Measurements from ENCODE around the gene SFXN5. TPM values are rescaled to one million over a fixed set of nuclear protein-coding genes. Genes with fewer than 3 reads are reported as not detected.

SFXN5 gene
- total and polyA plus RNA-seq, 2 donors (not counting 1 experiment from before 2014, with no cell fraction given): 5.8 to 13.9 TPM

- TF ChIP-seq EZH2 (IDR thresholded peaks at IDR 0.05; ENCODE audit: low read length, missing control alignments) (no peak), CTCF (conservative IDR thresholded peaks at IDR 0.05 in 1 of 2, IDR thresholded peaks at IDR 0.05 in 1 of 2; ENCODE audit: low read depth in 1 of 2, low read length in 2 of 2) (no peak)
- Histone ChIP-seq H3K79me2 (ENCODE audit: control insufficient read depth, insufficient read depth, low read length) (peaks cover 20% of the 10 kb centered on the region), H3K4me3 (replicated peaks in 1 of 4; ENCODE audit: control extremely low read depth in 1 of 4, insufficient read depth in 1 of 4, low read depth in 3 of 4, low read length in 4 of 4) (no peak overlapping the region), H4K20me1 (ENCODE audit: control insufficient read depth, extremely low read depth, insufficient read depth, low read length) (no peaks in the 10 kb centered on the region), H3K27me3 (ENCODE audit: control insufficient read depth, insufficient read depth, low read length) (no peaks in the 10 kb centered on the region), H3K9me3 (ENCODE audit: control insufficient read depth, insufficient read depth, low read depth, low read length) (no peaks in the 10 kb centered on the region), H2AFZ (ENCODE audit: low read length) (no peak overlapping the region), H3K4me2 (ENCODE audit: extremely low read depth, insufficient read depth, low read length) (no peak overlapping the region), H3K36me3 (ENCODE audit: control insufficient read depth, insufficient read depth, low read length) (peaks cover 8% of the 10 kb centered on the region), H3K9ac (ENCODE audit: insufficient read depth, low read length) (no peak overlapping the region), H3K4me1 (ENCODE audit: control insufficient read depth, extremely low read depth, insufficient read depth, low read length) (no peaks in the 10 kb centered on the region), H3K27ac (ENCODE audit: insufficient read depth, low read length) (no peak overlapping the region)
- no peak for DNase-seq (ENCODE audit: low read depth in 2 of 2)
Observed at GRCh38 chr2:73080321-73081131, 9.0 kb upstream of the SFXN5 start.

GRCh38 chr2:73079636-73080035 lies 8.1 kb upstream of the SFXN5 start:
- no peaks in the 10 kb centered on the region for H3K9me3 ChIP-seq (ENCODE audit: control insufficient read depth, insufficient read depth, low read depth, low read length)
- no peak overlapping the region for H3K9ac ChIP-seq (ENCODE audit: insufficient read depth, low read length)
- H3K27ac ChIP-seq (ENCODE audit: insufficient read depth, low read length): no peak overlapping the region
- no peaks in the 10 kb centered on the region for H3K27me3 ChIP-seq (ENCODE audit: control insufficient read depth, insufficient read depth, low read length)
- DNase-seq (ENCODE audit: low read depth in 2 of 2): no peak
- no peak overlapping the region for H2AFZ ChIP-seq (ENCODE audit: low read length)
- no peaks in the 10 kb centered on the region for H3K4me1 ChIP-seq (ENCODE audit: control insufficient read depth, extremely low read depth, insufficient read depth, low read length)
- H3K4me2 ChIP-seq (ENCODE audit: extremely low read depth, insufficient read depth, low read length): no peak overlapping the region
- no peak overlapping the region for H3K4me3 ChIP-seq (replicated peaks in 1 of 4; ENCODE audit: control extremely low read depth in 1 of 4, insufficient read depth in 1 of 4, low read depth in 3 of 4, low read length in 4 of 4)
- no peaks in the 10 kb centered on the region for H4K20me1 ChIP-seq (ENCODE audit: control insufficient read depth, extremely low read depth, insufficient read depth, low read length)
- H3K79me2 ChIP-seq (ENCODE audit: control insufficient read depth, insufficient read depth, low read length): peaks cover 11% of the 10 kb centered on the region
- H3K36me3 ChIP-seq (ENCODE audit: control insufficient read depth, insufficient read depth, low read length): peaks cover 8% of the 10 kb centered on the region
- TF ChIP-seq CTCF (conservative IDR thresholded peaks at IDR 0.05 in 1 of 2, IDR thresholded peaks at IDR 0.05 in 1 of 2; ENCODE audit: low read depth in 1 of 2, low read length in 2 of 2) (no peak), EZH2 (IDR thresholded peaks at IDR 0.05; ENCODE audit: low read length, missing control alignments) (no peak)

GRCh38 chr2:73078457-73079411 lies 7.2 kb upstream of the SFXN5 start:
- H3K27ac ChIP-seq (ENCODE audit: insufficient read depth, low read length): no peak overlapping the region
- H2AFZ ChIP-seq (ENCODE audit: low read length): no peak overlapping the region
- H3K27me3 ChIP-seq (ENCODE audit: control insufficient read depth, insufficient read depth, low read length): no peaks in the 10 kb centered on the region
- no peak overlapping the region for H3K4me2 ChIP-seq (ENCODE audit: extremely low read depth, insufficient read depth, low read length)
- no peak overlapping the region for H3K9ac ChIP-seq (ENCODE audit: insufficient read depth, low read length)
- H3K4me3 ChIP-seq (replicated peaks in 1 of 4; ENCODE audit: control extremely low read depth in 1 of 4, insufficient read depth in 1 of 4, low read depth in 3 of 4, low read length in 4 of 4): no peak overlapping the region
- no peaks in the 10 kb centered on the region for H3K9me3 ChIP-seq (ENCODE audit: control insufficient read depth, insufficient read depth, low read depth, low read length)
- peaks cover 8% of the 10 kb centered on the region for H3K36me3 ChIP-seq (ENCODE audit: control insufficient read depth, insufficient read depth, low read length)
- H4K20me1 ChIP-seq (ENCODE audit: control insufficient read depth, extremely low read depth, insufficient read depth, low read length): no peaks in the 10 kb centered on the region
- no peak for DNase-seq (ENCODE audit: low read depth in 2 of 2)
- TF ChIP-seq EZH2 (IDR thresholded peaks at IDR 0.05; ENCODE audit: low read length, missing control alignments) (no peak), CTCF (conservative IDR thresholded peaks at IDR 0.05 in 1 of 2, IDR thresholded peaks at IDR 0.05 in 1 of 2; ENCODE audit: low read depth in 1 of 2, low read length in 2 of 2) (no peak)
- H3K79me2 ChIP-seq (ENCODE audit: control insufficient read depth, insufficient read depth, low read length): peaks cover 4% of the 10 kb centered on the region
- no peaks in the 10 kb centered on the region for H3K4me1 ChIP-seq (ENCODE audit: control insufficient read depth, extremely low read depth, insufficient read depth, low read length)

Measured in fibroblast of lung (primary cell).